ENCODE measurements around the gene TMEM244. TPM values are rescaled to one million over a fixed set of nuclear protein-coding genes. Genes with fewer than 3 reads are reported as not detected.

The TMEM244 gene
- total RNA-seq, 6 donors from 2014 or later: not detected

DNA sequence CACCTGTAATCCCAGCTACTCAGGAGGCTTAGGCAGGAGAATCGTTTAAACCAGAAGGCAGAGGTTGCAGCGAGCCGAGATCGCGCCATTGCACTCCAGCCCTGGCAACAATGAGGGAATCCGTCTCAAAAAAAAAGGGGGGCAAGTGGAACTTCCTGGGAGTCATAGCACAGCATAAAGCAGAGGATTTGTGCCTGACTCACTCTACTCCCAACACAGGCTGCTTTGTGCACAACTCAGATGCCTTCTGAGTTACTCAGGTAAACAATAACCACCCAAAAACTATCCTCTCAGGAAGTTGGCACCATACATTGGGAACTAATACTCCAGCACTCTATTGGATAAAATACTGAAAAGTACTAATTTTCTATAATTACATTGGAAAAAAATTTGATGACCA is 2.5 kb upstream of the TMEM244 start:
- Histone ChIP-seq H3K4me1 (no peaks in the 10 kb centered on the region), H3K27ac (no peak overlapping the region), H3K27me3 (no peaks in the 10 kb centered on the region), H3K9me3 (no peaks in the 10 kb centered on the region), H3K36me3 (no peaks in the 10 kb centered on the region), H3K4me3 (no peak overlapping the region)
- no peak for DNase-seq
- no peak for ATAC-seq (ENCODE audit: low FRiP score in 2 of 2)
- WGBS, 2 donors: 96 to 98% methylated on average over 6 of the region's 6 CpGs
- no peak for TF ChIP-seq POLR2AphosphoS5 (IDR thresholded peaks at IDR 0.05)
- no peak for TF ChIP-seq POLR2A (IDR thresholded peaks at IDR 0.05)
- no peak for TF ChIP-seq EP300 (IDR thresholded peaks at IDR 0.05)
- TF ChIP-seq, protein P1, sequence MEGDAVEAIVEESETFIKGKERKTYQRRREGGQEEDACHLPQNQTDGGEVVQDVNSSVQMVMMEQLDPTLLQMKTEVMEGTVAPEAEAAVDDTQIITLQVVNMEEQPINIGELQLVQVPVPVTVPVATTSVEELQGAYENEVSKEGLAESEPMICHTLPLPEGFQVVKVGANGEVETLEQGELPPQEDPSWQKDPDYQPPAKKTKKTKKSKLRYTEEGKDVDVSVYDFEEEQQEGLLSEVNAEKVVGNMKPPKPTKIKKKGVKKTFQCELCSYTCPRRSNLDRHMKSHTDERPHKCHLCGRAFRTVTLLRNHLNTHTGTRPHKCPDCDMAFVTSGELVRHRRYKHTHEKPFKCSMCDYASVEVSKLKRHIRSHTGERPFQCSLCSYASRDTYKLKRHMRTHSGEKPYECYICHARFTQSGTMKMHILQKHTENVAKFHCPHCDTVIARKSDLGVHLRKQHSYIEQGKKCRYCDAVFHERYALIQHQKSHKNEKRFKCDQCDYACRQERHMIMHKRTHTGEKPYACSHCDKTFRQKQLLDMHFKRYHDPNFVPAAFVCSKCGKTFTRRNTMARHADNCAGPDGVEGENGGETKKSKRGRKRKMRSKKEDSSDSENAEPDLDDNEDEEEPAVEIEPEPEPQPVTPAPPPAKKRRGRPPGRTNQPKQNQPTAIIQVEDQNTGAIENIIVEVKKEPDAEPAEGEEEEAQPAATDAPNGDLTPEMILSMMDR (IDR thresholded peaks at IDR 0.05): no peak

DNA sequence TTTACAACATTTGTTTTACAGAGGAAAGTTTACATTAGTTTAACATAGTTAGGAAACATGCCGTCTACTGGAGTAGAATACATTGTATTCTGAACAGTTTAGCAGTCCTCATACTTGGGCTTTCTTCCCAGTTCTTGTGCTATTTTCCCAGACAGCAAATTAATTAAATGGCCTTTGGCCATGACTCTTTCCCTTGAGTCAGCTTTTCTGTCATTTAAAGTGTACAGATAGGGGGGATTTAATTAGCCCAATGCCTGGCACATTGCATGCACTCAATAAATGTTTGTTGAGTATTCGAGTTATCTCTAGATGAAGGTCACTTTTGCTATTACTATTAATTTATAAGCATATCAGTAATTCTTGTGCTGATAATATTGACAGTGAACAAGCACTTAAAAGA is 1.6 kb downstream of the TMEM244 start:
- 35 to 49% methylated on average over 2 of the region's 2 CpGs for WGBS, 2 donors

DNA sequence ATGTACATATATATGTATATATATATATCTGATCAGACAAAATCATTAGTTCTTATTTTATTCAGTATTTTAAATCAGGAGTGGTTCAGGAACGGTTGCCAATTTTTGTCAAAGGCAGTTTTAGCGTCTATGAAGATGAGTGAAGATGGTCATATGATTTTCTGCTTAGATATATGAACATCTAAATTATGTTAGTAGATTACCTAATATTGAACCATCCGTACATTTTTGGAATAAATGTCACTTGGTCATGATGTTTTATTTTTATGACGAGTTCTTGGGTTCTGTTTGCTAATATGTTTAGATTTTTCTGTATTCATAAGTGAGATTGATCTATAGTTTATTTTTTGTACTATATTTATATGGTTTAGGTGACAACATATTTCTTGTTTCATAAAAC is 3.3 kb downstream of the TMEM244 start:
- Histone ChIP-seq H3K27ac (no peak overlapping the region), H3K4me3 (no peak overlapping the region), H3K36me3 (no peaks in the 10 kb centered on the region), H3K4me1 (no peaks in the 10 kb centered on the region), H3K9me3 (no peaks in the 10 kb centered on the region), H3K27me3 (no peaks in the 10 kb centered on the region)
- TF ChIP-seq, protein P1 (IDR thresholded peaks at IDR 0.05): no peak
- no peak for TF ChIP-seq POLR2A (IDR thresholded peaks at IDR 0.05)
- no peak for TF ChIP-seq EP300 (IDR thresholded peaks at IDR 0.05)
- no peak for TF ChIP-seq POLR2AphosphoS5 (IDR thresholded peaks at IDR 0.05)
- WGBS, 2 donors: 73 to 83% methylated on average over 4 of the region's 4 CpGs
- ATAC-seq (ENCODE audit: low FRiP score in 2 of 2) (no peak), DNase-seq (no peak)

More for the DNA sequence above, 1.6 kb downstream of the TMEM244 start:
- ATAC-seq (ENCODE audit: low FRiP score in 2 of 2): no peak
- H3K4me1 ChIP-seq: no peaks in the 10 kb centered on the region
- H3K9me3 ChIP-seq: no peaks in the 10 kb centered on the region
- no peaks in the 10 kb centered on the region for H3K36me3 ChIP-seq
- no peak overlapping the region for H3K4me3 ChIP-seq
- no peak overlapping the region for H3K27ac ChIP-seq
- no peak for DNase-seq
- TF ChIP-seq EP300 (IDR thresholded peaks at IDR 0.05): no peak
- TF ChIP-seq POLR2A (IDR thresholded peaks at IDR 0.05): no peak
- no peak for TF ChIP-seq POLR2AphosphoS5 (IDR thresholded peaks at IDR 0.05)
- TF ChIP-seq, protein P1 (IDR thresholded peaks at IDR 0.05): no peak
- no peaks in the 10 kb centered on the region for H3K27me3 ChIP-seq

DNA sequence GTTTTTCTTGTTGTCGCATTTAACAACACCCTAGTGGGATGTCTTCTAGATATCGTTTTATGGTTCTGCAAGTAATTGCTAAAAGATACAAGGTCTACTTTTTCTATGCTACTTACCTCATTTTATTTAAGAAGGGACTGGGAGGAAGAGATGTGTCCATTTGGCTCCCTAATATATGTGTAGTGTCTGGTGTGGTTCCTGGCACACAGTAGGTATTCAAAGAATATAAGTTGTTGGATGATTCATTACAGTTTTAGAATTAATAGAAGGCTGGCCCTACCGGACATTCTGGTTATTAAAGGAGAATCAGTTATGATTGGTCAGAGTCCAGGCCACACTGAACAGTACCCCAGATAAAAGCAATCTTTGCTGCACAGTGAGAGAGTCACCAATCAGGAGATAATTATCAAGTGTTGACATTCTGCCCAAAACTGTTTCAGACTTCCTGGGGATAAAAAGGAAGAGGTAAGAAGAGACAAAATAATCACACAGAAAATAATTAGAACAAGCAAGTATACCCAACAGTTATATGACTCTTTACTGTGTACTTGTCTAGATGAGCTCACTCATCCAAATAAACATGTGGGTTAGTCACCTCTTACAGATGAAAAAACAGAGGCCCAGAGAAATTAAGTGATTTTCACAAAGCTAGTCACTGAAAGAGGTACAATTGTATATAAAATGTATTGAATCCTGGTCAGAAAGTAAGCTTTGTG is 7.0 kb downstream of the TMEM244 start:
- no peaks in the 10 kb centered on the region for H3K27me3 ChIP-seq
- ATAC-seq (ENCODE audit: low FRiP score in 2 of 2) (no peak), DNase-seq (no peak)
- no peaks in the 10 kb centered on the region for H3K4me1 ChIP-seq
- no peaks in the 10 kb centered on the region for H3K9me3 ChIP-seq
- H3K4me3 ChIP-seq: no peak overlapping the region
- H3K27ac ChIP-seq: no peak overlapping the region
- WGBS, 2 donors: 78 to 90% methylated on average over 3 of the region's 3 CpGs
- TF ChIP-seq, protein P1 (IDR thresholded peaks at IDR 0.05): no peak
- no peak for TF ChIP-seq EP300 (IDR thresholded peaks at IDR 0.05)
- no peak for TF ChIP-seq POLR2AphosphoS5 (IDR thresholded peaks at IDR 0.05)
- no peak for TF ChIP-seq POLR2A (IDR thresholded peaks at IDR 0.05)
- no peaks in the 10 kb centered on the region for H3K36me3 ChIP-seq
